Measurements from ENCODE around the gene NOL7.

DNA sequence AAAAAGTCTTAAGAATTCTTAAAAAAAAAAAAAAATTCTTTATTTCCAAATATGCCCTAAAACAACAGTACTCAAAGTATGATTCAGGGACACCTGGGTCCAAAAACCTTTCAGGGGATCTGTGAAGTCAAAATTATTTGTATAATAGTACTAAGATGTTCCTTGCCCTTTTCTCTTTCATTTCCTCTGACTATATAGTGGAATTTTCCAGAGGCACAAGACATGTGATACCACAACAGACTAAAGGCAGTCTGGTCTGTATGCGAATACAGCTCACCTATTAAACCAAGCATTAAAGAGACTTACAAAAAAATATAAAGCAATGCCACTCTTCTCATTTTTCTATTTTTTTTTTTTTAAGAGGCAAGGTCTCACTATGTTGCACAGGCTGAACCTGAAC, 15.4 kb downstream of the NOL7 start:
- TF ChIP-seq, protein P1, sequence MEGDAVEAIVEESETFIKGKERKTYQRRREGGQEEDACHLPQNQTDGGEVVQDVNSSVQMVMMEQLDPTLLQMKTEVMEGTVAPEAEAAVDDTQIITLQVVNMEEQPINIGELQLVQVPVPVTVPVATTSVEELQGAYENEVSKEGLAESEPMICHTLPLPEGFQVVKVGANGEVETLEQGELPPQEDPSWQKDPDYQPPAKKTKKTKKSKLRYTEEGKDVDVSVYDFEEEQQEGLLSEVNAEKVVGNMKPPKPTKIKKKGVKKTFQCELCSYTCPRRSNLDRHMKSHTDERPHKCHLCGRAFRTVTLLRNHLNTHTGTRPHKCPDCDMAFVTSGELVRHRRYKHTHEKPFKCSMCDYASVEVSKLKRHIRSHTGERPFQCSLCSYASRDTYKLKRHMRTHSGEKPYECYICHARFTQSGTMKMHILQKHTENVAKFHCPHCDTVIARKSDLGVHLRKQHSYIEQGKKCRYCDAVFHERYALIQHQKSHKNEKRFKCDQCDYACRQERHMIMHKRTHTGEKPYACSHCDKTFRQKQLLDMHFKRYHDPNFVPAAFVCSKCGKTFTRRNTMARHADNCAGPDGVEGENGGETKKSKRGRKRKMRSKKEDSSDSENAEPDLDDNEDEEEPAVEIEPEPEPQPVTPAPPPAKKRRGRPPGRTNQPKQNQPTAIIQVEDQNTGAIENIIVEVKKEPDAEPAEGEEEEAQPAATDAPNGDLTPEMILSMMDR (IDR thresholded peaks at IDR 0.05; ENCODE audit: low read depth, low read length): no peak
- TF ChIP-seq EZH2phosphoT487 (IDR thresholded peaks at IDR 0.05; ENCODE audit: low read depth): no peak

Measured in OCI-LY3 (cell line).